ENCODE data around the gene TNS2. TPM values are rescaled to one million over a fixed set of nuclear protein-coding genes. Genes with fewer than 3 reads are reported as not detected.

Gene TNS2
- total and polyA plus RNA-seq, 10 of the 15 experiments (the other 5 are each of a cell fraction or from before 2014, with no cell fraction given) = 0.03 to 0.72 (median 0.16) TPM; not detected in 4

- SMC1A ChIA-PET (ENCODE audit: uncharacterized antibody, unreplicated experiment) = interaction anchor here (1.1 to 1.2 kb wide), 2 partner anchors 10 to 19 kb away, joined by 4 to 5 read pairs; no protein-coding TSS in a partner anchor
- no peaks in the 10 kb centered on the region for H3K27me3 ChIP-seq (replicated peaks in 1 of 2; ENCODE audit: control insufficient read depth in 2 of 2, insufficient read depth in 2 of 2, low read length in 1 of 2)
- in situ Hi-C loops (cut with MboI) = no loop called here
- no peak overlapping the region for H2AFZ ChIP-seq (ENCODE audit: control insufficient read depth, low read depth, low read length)
- no peaks in the 10 kb centered on the region; the same call in 1 of the 2 replicates for H4K20me1 ChIP-seq (ENCODE audit: control insufficient read depth, insufficient read depth)
- CTCF ChIA-PET = interaction anchor here (7.8 to 13.2 kb wide), 2 partner anchors 8 to 23 kb away, joined by 90 to 177 read pairs; partner anchors contain the start of genes IGFBP6 and SOAT2
- 85% methylated on average over 3 of the region's 3 CpGs for WGBS (ENCODE audit: insufficient coverage, insufficient replicate concordance, low lambda C conversion rate, missing lambda C conversion rate)
- H3K27ac ChIP-seq (ENCODE audit: control insufficient read depth, insufficient read depth) = no peak overlapping the region
- H3K4me2 ChIP-seq (ENCODE audit: control insufficient read depth, insufficient read depth) = no peak overlapping the region
- H3K79me2 ChIP-seq (ENCODE audit: control insufficient read depth, insufficient read depth, low read length) = peaks cover 6% of the 10 kb centered on the region
- POLR2A ChIA-PET = no interaction called here
- H3K4me3 ChIP-seq = no peak overlapping the region
- H3K9me3 ChIP-seq (replicated peaks; ENCODE audit: control insufficient read depth, insufficient read depth, low read length) = no peaks in the 10 kb centered on the region
- FAIRE-seq = no peak
- H3K9ac ChIP-seq (ENCODE audit: control insufficient read depth, insufficient read depth, low read length) = no peak overlapping the region
- H3K36me3 ChIP-seq (ENCODE audit: control insufficient read depth in 2 of 2, insufficient read depth in 2 of 2, low read length in 1 of 2) = peaks cover 2 to 10% of the 10 kb centered on the region in 2 experiments; a peak in 3 of 4 replicates
- intact Hi-C loops (cut with micrococcal nuclease; ENCODE audit: unreplicated experiment) = no loop called here
- RAD21 ChIA-PET (ENCODE audit: unreplicated experiment) = interaction anchor here (0.5 kb wide), 1 partner anchor 176 kb away, joined by 3 read pairs; no protein-coding TSS in a partner anchor
- H3K4me1 ChIP-seq (ENCODE audit: control insufficient read depth, insufficient read depth, low read length) = no peaks in the 10 kb centered on the region; the same call in none of the 2 replicates
- DNase-seq (ENCODE audit: low read depth, low spot score) = no peak
- no peak for ATAC-seq
- BruUV-seq (replicated peaks) = no TSS peak
- TF ChIP-seq EED (IDR thresholded peaks at IDR 0.05; ENCODE audit: low read depth) = no peak
- TF ChIP-seq SMC3 (IDR thresholded peaks at IDR 0.05; ENCODE audit: borderline replicate concordance, low read length) = no peak
- no peak for TF ChIP-seq CHD1 (IDR thresholded peaks at IDR 0.05; ENCODE audit: low read depth, low read length)
- TF ChIP-seq EZH2 (IDR thresholded peaks at IDR 0.05; ENCODE audit: borderline replicate concordance, control insufficient read depth, low read depth, low read length) = no peak
- no peak for TF ChIP-seq FOS (IDR thresholded peaks at IDR 0.05; ENCODE audit: borderline replicate concordance, extremely low read depth, insufficient read length)
- TF ChIP-seq, protein P1, sequence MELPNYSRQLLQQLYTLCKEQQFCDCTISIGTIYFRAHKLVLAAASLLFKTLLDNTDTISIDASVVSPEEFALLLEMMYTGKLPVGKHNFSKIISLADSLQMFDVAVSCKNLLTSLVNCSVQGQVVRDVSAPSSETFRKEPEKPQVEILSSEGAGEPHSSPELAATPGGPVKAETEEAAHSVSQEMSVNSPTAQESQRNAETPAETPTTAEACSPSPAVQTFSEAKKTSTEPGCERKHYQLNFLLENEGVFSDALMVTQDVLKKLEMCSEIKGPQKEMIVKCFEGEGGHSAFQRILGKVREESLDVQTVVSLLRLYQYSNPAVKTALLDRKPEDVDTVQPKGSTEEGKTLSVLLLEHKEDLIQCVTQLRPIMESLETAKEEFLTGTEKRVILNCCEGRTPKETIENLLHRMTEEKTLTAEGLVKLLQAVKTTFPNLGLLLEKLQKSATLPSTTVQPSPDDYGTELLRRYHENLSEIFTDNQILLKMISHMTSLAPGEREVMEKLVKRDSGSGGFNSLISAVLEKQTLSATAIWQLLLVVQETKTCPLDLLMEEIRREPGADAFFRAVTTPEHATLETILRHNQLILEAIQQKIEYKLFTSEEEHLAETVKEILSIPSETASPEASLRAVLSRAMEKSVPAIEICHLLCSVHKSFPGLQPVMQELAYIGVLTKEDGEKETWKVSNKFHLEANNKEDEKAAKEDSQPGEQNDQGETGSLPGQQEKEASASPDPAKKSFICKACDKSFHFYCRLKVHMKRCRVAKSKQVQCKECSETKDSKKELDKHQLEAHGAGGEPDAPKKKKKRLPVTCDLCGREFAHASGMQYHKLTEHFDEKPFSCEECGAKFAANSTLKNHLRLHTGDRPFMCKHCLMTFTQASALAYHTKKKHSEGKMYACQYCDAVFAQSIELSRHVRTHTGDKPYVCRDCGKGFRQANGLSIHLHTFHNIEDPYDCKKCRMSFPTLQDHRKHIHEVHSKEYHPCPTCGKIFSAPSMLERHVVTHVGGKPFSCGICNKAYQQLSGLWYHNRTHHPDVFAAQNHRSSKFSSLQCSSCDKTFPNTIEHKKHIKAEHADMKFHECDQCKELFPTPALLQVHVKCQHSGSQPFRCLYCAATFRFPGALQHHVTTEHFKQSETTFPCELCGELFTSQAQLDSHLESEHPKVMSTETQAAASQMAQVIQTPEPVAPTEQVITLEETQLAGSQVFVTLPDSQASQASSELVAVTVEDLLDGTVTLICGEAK (IDR thresholded peaks at IDR 0.05; ENCODE audit: borderline replicate concordance) = no peak
- TF ChIP-seq, protein P2, sequence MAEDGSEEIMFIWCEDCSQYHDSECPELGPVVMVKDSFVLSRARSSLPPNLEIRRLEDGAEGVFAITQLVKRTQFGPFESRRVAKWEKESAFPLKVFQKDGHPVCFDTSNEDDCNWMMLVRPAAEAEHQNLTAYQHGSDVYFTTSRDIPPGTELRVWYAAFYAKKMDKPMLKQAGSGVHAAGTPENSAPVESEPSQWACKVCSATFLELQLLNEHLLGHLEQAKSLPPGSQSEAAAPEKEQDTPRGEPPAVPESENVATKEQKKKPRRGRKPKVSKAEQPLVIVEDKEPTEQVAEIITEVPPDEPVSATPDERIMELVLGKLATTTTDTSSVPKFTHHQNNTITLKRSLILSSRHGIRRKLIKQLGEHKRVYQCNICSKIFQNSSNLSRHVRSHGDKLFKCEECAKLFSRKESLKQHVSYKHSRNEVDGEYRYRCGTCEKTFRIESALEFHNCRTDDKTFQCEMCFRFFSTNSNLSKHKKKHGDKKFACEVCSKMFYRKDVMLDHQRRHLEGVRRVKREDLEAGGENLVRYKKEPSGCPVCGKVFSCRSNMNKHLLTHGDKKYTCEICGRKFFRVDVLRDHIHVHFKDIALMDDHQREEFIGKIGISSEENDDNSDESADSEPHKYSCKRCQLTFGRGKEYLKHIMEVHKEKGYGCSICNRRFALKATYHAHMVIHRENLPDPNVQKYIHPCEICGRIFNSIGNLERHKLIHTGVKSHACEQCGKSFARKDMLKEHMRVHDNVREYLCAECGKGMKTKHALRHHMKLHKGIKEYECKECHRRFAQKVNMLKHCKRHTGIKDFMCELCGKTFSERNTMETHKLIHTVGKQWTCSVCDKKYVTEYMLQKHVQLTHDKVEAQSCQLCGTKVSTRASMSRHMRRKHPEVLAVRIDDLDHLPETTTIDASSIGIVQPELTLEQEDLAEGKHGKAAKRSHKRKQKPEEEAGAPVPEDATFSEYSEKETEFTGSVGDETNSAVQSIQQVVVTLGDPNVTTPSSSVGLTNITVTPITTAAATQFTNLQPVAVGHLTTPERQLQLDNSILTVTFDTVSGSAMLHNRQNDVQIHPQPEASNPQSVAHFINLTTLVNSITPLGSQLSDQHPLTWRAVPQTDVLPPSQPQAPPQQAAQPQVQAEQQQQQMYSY (CRISPR knock-in tag; IDR thresholded peaks at IDR 0.05) = no peak
- no peak for TF ChIP-seq ZNF622 (IDR thresholded peaks at IDR 0.05)
- no peak for TF ChIP-seq CHD2 (IDR thresholded peaks at IDR 0.05; ENCODE audit: borderline replicate concordance, low read depth, low read length)
- TF ChIP-seq NFIC (IDR thresholded peaks at IDR 0.05; ENCODE audit: low read depth, low read length) = no peak
- no peak for TF ChIP-seq SMAD5 (IDR thresholded peaks at IDR 0.05; ENCODE audit: low read depth)
- no peak for TF ChIP-seq IRF3 (IDR thresholded peaks at IDR 0.05)
- no peak for TF ChIP-seq SKIL (IDR thresholded peaks at IDR 0.05; ENCODE audit: low read depth, poor library complexity, severe bottlenecking)
Measured at GRCh38 chr12:53074999-53075370, 25.1 kb downstream of the TNS2 start.

All from GM12878 (cell line).